Fibroblast of mammary gland (primary cell): ENCODE data around the gene C17orf75.
"Not testable (repeated sequence)": the region's sequence is repeated elsewhere in the genome, so short reads cannot be mapped to it uniquely, and the experiment has no call there.

Experiments used
- DNase-seq: peaks from one replicate; pipeline ENCODE4 v3.0.0-alpha.2; 2010; ENCODE audit warnings: low read depth
- H3K4me3 ChIP-seq: 2 replicates; pipeline ENCODE4 v1.5.1; 2011; ENCODE audit warnings: low read depth, mild to moderate bottlenecking, low read length, moderate library complexity; ENCODE audit not compliant: control insufficient read depth
- CTCF ChIP-seq: conservative IDR thresholded peaks from 2 replicates; pipeline ENCODE4 v1.5.1; 2011; ENCODE audit warnings: low read depth, low read length, inconsistent platforms; ENCODE audit not compliant: control insufficient read depth, insufficient read depth

Gene C17orf75

GRCh38 chr17:32331243-32332040 lies 10.5 kb downstream of the C17orf75 start:
- no peak overlapping the region for H3K4me3 ChIP-seq
- TF ChIP-seq CTCF, result no peak
- no peak for DNase-seq

GRCh38 chr17:32330147-32330546 lies 11.8 kb downstream of the C17orf75 start:
- no peak overlapping the region for H3K4me3 ChIP-seq
- no peak for TF ChIP-seq CTCF
- no peak for DNase-seq

GRCh38 chr17:32327911-32328310 lies 14.1 kb downstream of the C17orf75 start:
- TF ChIP-seq CTCF, result no peak
- H3K4me3 ChIP-seq, result no peak overlapping the region
- DNase-seq, result no peak

GRCh38 chr17:32323811-32324491 lies 18.0 kb downstream of the C17orf75 start:
- no peak overlapping the region for H3K4me3 ChIP-seq
- no peak for DNase-seq
- no peak for TF ChIP-seq CTCF

- TF ChIP-seq CTCF, result no peak
- no peak overlapping the region for H3K4me3 ChIP-seq
- DNase-seq, result no peak
Observed at GRCh38 chr17:32323046-32323445, 18.9 kb downstream of the C17orf75 start.

GRCh38 chr17:32320847-32321246 lies 21.1 kb downstream of the C17orf75 start:
- TF ChIP-seq CTCF, result no peak
- H3K4me3 ChIP-seq, result no peak overlapping the region
- no peak for DNase-seq

GRCh38 chr17:32320080-32320479 lies 21.9 kb downstream of the C17orf75 start:
- DNase-seq, H3K4me3 ChIP-seq: not testable (repeated sequence)
